ENCODE measurements around the gene INPP5F.
"Not testable (repeated sequence)": the region's sequence is repeated elsewhere in the genome, so short reads cannot be mapped to it uniquely, and the experiment has no call there.

Gene INPP5F

DNA sequence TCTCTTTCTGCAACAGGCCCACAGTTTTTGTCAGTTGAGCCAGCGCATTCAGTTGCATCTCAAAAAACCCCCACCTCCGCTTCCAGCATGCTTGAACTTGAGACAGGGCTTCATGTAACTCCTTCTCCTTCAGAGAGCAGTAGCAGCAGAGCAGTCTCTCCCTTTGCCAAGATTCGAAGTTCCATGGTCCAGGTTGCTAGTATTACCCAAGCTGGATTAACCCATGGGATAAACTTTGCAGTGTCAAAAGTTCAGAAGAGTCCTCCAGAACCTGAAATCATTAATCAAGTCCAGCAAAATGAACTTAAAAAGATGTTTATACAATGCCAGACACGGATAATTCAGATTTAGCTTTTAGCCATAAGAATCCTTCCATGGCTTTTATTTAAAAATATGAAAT, 101.6 kb downstream of the INPP5F start:
- no peak for FAIRE-seq

DNA sequence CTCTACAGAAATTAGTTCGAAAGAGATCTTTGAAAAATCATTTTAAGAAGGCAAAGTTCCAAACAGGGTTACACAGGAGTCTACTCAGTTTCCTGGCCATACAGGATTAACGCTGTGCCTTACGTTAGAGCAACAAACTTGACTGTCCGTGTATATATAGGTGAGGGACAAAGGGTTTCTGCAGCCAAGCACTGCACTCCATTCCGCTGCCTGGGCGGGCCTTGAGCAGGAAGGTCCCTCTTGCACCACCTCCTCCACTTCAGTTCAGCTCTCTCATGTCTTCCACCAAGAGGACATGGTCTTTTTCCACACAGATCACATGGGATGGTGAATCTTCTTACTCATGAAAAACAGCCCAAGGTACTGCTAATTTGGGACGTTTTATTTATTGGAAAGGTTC, 103.6 kb downstream of the INPP5F start:
- FAIRE-seq, result no peak

DNA sequence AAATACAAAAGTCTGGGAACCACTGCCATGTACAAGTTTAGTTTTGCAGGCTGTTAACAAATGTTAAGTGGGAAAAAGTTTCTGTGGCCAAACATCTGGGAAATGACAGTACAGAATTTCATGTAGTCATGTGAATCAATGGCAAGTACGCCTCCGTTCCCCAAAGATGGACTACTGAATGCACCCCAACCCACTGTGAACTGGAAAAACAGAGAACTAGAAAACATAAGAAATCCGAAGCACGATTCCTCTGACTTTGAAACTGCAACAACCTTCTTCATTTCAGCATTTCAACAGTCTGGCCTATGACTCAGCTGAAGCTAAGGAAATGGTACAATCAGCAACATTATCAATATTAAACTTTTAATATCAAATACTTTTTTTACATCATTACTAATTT, 105.0 kb downstream of the INPP5F start:
- FAIRE-seq, result no peak

DNA sequence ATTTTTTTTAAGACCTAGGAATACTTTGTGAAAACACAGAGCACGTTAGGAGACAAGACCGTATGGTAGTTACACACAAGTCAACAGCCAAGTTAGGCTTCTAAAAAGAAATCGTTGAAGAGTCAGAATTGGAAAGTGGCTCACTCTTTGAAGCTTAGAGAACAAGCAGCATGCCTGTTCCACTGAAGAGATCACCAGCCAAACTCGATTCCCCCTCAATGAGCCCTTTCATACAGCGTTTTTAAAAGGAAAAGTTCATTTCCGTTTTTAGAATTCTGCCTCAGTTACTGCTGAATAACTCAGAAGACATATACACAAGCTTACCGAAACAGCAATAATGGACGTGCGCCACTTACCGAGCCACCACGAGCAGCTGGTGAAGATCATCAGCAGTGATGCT, 105.8 kb downstream of the INPP5F start:
- FAIRE-seq, result no peak

DNA sequence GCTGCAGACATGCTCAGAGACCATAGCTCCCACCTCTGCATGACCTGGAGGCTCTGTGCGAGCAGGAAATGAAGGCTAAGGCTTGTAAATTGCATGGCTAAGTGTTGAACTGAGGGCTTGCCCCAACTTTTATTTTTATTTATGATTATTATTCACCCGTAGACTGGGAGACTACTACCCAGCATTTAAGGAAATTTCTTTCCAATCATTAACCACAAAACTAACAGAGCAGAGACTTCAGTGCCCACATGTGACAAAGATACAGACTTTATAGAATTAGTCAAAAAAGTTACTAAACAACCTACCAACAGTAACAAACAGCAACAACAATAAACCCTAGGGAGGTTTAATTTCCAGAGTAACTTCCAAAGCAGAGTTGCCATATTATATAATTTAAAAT, 107.1 kb downstream of the INPP5F start:
- no peak for FAIRE-seq

DNA sequence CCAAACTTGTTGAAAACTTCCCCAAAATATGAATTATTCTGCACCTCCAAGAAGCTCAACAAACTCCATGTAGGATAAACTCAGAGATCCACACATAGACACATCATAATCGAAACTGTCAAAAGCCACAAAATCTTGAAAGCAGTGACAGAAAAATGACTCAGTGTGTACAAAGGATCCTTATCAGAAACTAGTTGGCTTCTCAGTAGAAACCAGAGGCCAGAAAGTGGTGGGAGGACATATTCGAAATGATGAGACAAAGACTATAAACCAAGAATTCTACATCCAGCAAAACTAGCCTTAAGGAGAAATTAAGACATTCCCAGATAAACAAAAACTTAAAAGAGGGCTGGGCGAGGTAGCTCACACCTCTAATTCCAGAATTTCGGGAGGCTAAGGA, 108.3 kb downstream of the INPP5F start:
- FAIRE-seq, result no peak

DNA sequence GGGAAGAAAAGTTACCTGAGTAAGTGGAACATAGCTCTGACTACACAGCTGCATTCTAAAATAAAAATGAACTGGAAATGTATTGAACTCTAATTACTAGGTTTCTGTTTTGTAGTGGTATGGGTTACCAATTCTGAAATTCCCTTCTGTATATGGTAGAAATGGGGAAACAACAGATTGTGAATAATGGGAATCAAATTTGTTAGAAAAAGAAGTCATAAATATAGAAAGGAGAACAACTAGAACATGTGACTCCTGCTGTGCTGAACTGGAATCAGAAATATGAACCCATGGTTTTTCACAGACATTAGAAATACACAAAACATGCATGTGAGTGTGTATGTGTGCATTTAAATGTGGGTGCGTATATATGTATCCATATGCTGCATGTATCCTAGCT, 119.8 kb downstream of the INPP5F start:
- no peak for FAIRE-seq

DNA sequence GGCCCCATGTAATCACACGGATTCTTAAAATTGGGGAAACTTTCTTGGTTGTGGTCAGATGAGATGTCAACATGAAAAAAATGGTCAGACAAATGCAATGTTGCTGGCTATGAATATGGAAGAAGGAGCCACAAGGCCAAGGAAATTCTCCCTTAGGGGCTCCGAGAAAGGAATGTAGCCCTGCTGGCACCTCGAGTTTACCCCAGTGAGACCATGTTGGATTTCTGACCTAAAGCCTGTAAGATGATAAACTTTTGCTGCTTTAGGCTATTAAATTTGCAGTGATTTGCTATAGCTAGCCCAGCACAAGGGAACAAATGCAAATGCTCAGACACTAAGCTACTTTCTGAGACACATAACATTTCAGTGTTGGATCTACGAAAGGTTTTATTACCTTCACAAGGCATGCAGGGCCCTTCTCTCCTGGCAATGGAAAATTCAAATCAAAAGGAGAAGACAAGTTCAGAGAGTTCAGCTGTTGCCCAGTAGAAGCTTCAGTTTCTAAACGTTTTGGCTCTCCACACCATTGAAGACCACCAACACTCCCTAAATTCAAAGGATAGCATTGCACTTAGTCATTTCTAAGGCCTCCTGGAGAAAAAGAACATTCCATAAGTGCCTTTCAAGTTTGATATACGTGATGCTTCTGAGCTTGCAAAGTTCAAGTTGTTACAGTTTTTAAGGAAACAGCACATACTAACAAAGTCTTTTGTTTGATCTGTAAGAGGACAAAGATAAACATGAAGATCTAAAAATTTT, 123.4 kb downstream of the INPP5F start:
- FAIRE-seq, result peak; percentile 84

DNA sequence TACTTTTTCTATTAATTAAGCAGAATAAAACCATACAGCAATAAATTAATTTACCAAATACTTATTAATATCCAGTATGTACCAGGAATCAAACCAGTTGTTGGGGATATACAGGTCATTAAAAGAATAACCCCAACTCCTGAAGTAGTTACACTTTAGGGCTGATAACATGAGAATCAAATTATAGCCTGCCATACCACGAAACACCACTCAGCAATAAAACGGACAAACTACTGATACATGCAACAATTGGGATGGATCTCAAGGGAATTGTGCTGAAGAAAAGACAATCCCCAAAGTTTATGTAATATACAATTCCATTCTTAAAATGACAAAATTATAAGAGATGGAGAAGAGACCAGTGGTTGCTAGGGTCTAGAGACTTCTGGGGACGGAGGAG, 124.1 kb downstream of the INPP5F start:
- FAIRE-seq, result no peak

DNA sequence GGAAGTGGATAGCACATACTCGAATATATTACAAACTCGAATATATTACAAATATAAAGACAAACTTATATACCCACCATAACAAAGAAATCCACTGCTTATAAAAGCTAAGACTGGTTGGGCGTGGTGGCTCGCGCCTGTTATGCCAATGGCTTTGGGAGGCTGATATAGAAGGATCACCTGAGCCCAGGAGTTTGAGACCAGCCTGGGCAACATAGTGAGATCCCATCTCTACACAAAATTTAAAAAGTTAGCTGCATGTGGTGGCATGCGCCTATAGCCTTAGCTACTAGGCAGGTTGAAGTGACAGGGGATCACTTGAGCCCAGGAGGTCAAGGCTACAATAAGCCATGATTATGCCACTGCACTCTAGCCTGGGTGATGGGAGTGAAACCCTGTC, 126.4 kb downstream of the INPP5F start:
- no peak for FAIRE-seq

DNA sequence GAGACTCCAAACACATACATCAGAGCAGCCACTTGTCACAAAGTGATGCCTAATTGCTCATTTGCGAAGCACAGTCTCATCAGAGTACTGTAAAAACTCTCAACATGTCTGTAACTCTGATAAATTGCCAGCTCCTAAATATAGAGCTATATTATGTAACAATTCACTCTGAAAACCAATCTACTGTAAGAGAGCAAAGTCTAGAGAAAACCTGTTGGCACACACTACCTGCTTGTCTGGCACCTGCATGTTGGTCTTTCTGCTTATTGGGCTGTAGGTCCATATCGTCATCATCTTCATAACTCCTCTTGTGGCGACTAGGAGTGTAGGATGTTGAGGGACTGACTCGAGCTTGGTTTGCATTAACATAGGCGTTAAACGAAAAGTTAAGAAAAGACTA, 127.0 kb downstream of the INPP5F start:
- no peak for FAIRE-seq

DNA sequence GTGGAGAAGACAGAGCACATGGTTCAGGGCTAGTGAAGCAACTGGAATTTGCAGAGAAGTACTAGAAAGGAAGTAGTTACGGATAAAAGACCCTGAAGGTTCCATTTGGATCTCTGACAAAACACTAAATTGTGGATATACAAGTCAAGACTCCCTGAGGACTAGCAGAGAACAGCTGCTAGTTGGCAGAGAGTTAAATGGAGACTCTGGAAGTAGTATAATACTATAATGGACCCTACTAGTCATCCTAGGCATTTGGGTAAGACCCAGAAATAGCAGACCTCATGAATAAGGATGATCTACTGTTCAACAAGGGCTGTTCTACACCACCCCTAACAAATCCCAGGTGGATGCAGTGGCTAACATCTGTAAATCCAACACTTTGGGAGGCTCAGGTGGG, 127.7 kb downstream of the INPP5F start:
- no peak for FAIRE-seq

DNA sequence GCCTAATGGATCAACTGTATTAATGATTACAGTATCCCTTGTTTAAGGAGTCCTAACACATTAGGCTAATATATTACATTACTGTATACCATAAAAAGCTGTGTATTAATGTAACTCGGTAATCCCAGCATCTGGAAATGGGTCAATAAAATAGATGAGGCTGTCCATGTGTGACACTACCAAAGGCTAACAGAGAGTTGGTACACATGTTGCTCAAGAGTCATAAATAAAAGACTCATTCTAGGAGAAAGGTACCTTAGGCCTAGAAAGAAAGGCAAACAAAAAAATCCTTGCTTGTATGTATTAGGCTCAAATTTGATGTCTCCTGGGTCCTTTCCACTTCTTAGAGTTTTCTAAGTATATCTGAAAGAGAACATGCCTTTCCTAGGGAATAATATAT, 132.2 kb downstream of the INPP5F start:
- FAIRE-seq, result no peak

DNA sequence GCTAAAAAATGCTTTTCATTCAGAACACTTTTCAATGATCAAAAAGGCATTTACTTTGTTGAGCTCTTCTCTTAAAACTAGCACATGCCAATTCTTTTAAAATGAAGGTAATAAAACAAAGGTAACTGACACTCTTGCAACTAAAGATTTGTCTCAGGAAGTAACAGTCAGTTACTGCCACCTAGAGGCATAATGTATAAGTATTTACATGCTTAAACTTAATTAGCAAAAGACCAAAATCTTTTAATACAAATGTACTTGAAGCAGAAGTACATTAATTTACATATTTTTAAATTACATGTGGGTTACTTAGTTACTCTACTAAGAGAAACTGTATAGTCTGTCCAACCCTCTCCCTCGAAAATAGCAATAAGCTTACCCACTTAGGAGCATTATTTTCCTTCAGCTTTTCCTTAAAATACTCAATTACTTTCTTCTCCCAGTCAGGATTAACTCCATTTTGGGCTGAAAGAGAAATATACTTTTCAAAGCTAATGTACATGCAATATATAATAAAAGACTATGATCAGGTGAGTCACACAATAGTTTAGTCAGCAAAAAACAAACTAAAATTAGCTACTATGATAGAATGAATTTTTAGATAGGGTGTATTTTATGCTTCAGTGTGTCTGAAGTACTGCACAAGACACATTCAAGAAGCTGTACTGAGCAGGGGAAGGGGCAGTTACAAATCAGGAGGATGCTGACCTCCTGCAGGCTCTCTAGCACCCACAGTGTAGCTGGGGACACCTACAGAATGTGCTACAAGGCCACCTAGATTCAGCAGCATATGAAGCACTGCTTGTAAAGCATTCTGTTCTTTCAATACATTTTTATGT, 133.8 kb downstream of the INPP5F start:
- peak; percentile 97 for FAIRE-seq

DNA sequence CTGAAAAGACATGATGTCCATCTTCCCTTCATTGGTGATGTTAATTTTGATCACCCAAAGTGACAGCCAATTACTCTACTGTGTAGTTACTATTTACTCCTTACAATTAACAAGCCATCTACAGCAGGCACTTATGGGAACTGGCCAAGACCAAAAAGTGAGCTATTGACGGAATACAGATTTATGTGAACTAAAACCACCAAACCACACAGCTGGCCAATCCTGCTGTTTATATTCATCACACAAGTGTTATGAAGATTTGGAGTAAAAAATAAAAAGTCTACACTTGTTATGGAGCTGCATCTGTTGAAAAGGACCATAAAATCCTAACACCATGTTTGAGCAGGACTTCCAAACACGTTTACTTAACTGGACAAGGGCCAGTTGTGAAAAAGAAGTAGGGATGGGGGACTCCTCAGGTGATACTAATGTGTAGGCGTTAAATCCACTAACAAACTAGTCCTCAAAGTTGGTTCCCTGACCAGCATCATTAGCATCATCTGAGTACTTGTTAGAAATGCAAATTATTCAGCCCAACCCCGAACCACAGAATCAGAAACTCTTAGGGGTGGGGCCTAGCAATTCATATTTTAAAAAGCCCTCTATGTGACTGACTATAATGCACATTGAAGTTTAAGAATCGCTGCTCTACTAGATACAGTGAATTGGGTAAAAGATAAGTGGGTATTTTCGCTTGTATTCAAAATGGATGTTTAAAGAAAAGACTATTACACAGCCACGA, 135.2 kb downstream of the INPP5F start:
- no peak for FAIRE-seq

DNA sequence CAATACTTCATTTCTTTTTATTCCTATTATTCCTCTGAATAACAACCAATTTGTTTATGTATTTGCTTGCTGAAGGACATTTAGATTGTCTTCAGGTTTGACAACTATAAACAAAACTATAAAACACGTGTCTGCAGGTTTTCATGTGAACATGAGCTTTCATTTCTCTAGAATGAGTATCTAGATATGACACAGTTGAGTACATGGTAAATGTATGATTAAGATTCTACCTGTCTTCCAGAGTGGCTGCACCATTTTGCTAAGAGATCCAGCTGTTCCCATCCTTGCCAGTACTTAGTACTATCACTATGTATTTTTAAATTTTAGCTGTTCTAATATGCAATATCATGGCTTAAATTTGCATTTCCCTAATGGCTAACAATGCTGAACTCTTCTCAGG, 136.7 kb downstream of the INPP5F start:
- peak; percentile 13 for FAIRE-seq

DNA sequence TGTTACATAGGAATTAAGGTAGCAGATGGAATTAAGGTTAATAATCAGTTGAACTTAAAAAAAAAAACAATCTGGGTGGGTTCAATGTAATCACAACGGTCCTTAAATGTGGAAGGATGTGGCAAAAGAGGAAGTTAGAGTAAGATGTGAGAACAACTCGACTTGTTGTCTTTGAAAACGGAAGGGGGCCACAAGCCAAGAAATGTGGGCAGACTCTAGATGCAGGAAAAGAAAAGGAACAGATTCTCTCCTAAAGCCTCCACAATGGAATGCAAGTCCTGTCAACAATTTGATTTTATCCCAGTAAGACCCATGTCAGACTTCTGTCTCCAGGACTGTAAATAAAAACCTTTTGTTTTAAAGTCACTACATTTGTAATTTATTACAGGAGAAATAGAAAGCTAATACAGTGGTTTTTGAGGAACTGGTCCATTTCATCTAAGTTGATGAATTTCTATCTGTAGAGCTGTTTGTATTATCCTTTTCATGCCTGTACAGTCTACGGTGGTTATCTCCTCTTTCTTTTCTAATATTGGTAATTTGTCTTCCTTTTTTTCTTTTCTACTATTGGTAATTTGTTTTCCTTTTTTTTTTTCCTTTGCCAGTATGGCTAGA, 138.2 kb downstream of the INPP5F start:
- FAIRE-seq, result no peak

DNA sequence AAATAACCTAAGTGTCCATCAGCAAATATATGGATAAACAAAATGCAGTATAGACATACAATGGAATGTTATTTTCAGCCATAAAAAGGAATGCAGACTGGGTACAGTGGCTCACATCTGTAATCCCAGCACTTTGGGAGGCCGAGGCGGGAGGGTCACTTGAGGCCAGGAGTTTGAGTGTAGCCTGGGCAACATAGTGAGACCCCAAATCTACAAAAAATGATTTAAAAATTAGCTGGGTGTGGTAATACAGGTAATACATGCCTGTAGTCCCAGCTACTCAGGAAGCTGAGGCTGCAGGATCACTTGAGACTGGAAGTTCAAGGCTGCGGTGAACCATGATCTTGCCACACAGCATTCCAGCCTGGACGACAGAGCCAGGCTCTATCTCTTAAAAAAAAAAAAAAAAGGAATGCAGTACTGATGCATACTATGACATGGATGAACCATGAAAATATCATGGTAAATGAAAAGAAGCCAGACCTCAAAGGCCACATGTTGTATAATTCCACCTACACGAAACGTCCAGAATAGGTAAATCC, 139.9 kb downstream of the INPP5F start:
- no peak for FAIRE-seq

DNA sequence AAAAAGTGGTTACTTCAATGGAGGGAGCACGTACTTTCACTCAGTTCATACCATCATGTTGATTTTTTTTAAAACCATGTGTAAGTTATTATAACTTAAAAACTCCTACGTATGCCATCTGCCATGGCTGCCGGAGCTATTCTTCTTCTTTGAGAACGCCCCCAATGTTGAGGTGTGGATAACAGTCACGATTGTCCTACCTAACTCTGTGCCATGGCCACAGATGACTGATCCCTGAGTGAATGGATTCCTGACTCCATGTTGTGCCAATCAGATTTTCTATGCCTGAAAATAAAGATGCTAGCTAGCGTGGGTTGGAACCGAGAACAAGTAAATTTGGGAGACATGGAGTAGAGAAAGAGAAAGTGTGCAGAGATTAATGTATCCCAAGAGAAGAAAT, 141.5 kb downstream of the INPP5F start:
- no peak for FAIRE-seq

DNA sequence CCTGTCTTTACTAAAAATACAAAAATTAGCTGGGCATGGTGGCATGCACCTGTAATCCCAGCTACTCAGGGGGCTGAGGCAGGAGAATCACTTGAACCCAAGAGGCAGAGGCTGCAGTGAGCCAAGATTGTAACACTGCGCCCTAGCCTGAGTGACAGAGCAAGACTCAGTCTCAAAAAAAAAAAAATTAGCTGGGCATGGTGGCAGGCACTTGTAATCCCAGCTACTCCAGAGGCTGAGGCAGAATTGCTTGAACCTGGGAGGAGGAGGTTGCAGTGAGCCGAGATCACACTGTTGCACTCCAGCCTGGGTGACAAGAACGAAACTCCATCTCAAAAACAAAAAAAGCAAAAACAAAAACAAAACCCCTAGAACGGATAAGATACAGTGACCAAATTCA, 143.5 kb downstream of the INPP5F start:
- FAIRE-seq, result not testable (repeated sequence)

DNA sequence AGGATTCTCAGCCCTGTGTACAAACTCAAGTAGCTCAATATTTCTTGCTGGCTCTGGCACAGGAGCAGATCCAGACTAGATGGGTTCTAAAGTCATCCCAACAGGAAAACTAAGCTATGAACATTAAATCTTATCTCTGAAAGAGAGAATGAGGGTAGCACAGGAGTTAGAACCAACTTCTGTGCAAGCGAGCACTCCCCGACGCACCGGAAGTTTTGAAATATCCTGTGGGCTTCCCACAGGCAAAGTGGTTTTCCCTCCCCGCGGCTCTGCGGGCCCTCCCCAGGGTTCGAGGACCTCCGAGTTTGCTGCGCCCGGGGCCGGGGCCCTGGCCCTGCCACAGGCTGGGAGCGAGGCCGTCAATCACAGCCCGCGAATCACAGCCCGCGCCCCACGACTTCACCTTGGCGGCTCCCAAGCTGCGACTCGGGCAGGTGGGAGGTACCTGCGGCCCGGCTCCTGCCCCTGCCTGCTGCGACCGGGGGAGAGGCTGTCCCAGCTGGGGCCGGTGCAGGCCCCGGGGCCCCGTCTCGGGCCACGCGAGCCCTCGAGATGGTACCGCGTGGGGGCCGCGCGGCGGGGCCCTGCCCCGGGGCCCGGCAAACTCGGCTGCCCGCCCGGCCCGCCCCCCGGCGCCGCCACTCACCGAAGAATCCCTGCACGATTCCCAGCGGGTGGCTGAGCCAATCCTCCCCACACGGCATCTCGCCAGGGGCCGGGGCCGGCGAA, 146.2 kb downstream of the INPP5F start:
- FAIRE-seq, result no peak

DNA sequence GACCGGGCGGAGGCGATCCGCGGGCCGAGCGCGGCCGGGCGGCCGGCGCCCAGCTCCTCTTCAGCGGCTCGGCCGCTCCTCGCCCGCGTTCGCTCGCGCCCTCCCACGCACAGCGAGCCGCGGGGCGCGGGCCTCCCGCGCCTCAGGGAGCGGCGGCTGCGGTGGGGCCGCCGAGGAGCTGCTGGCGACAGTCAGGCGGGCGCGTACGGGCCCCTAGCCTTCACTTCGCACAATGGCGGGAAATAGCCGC, 146.7 kb downstream of the INPP5F start, which contains the start of gene MCMBP:
Gene MCMBP (minus strand): TSS at position 234 of the 250 bp plus-strand sequence. CDS start 259 bp downstream, outside the sequence.
- FAIRE-seq, result no peak
